Heart left ventricle (tissue), 13 donors: ENCODE results near the gene TTLL10.

ENCODE experiments used
- CTCF ChIP-seq, 12 donors: fragments of 200-600 bp; sonication (generic) in 4 of 12; IDR thresholded peaks; one replicate each; pipeline versions ENCODE4 v1.5.0 to v1.8.0; 2018 to 2022; ENCODE audit warnings: antibody characterized with exemption in 12 of 12, mild to moderate bottlenecking in 5 of 12
- POLR2A ChIP-seq, 2 donors: fragments of 450-650 bp; IDR thresholded peaks; one replicate each; pipeline ENCODE4 v1.6.1; 2017; ENCODE audit warnings: antibody characterized with exemption in 2 of 2, mild to moderate bottlenecking in 2 of 2, moderate library complexity in 2 of 2
- donor health status: ischemic (EF 13 %, LVEDD 7.1; RV severe dilation, severe dysfunction).
- donor health status: DM: no; HTN: yes; CAD: no.
- donor health status: DM: no; HTN: no; CAD: no.
- donor health status: ischemic (EF 25% LVEDD 6.9; RV normal size, moderate dysfunction).
- donor health status: ischemic (EF 25% LVEDD 5.7; RV mildly dilated, moderate dysfunction).
- donor health status: ischemic (EF 35%, LVEDD 5.7; RV mildly dilated, moderate dysfunction).
- donor health status: nonischemic (EF 11% LVEDD 7.7; RV severe dilation, severe dysfunction).
- donor health status: DM: yes; HTN: yes; CAD: no.
- donor health status: PGD.
- donor health status: ischemic (EF 29% LVEDD 5.4; RV normal size, mild dysfunction).
- donor health status: nonischemic (EF 23%, LVEDD 6.1; RV moderate dilation, normal function).

- TF ChIP-seq CTCF (IDR thresholded peaks at IDR 0.05) = no peak
- TF ChIP-seq POLR2A (IDR thresholded peaks at IDR 0.05) = no peak
These were observed 26.5 kb downstream of the TTLL10 start for GRCh38 chr1:1199961-1200875.
